Stimulated activated CD4-positive, alpha-beta T cell treated with anti-CD3 and anti-CD28 coated beads, TNF-alpha, amount 100 ng/mL, for 4 hours (primary cell): ENCODE measurements around the gene PLEKHG3.

ENCODE experiments used
- DNase-seq, 3 experiments: peaks; one replicate each; pipeline ENCODE4 v3.0.0-alpha.2; 2020; ENCODE audit warnings: low read depth in 3 of 3

PLEKHG3 gene

GRCh38 chr14:64784006-64784405 lies 79.8 kb downstream of the PLEKHG3 start:
- DNase-seq: no peak

GRCh38 chr14:64786296-64787149 lies 82.3 kb downstream of the PLEKHG3 start:
- no peak for DNase-seq

- no peak for DNase-seq
Observed at GRCh38 chr14:64787619-64788018, 83.4 kb downstream of the PLEKHG3 start.

- DNase-seq: no peak
Observed at GRCh38 chr14:64788706-64789105, 84.5 kb downstream of the PLEKHG3 start.

- no peak for DNase-seq
Observed at GRCh38 chr14:64789696-64790095, 85.5 kb downstream of the PLEKHG3 start.

- no peak for DNase-seq
Observed at GRCh38 chr14:64790478-64790877, 86.3 kb downstream of the PLEKHG3 start.

- no peak for DNase-seq
Observed at GRCh38 chr14:64792231-64792630, 88.0 kb downstream of the PLEKHG3 start.

GRCh38 chr14:64792871-64793560 lies 88.8 kb downstream of the PLEKHG3 start:
- no peak for DNase-seq

- DNase-seq: no peak
Observed at GRCh38 chr14:64795211-64795610, 91.0 kb downstream of the PLEKHG3 start.

GRCh38 chr14:64795921-64796320 lies 91.7 kb downstream of the PLEKHG3 start:
- no peak for DNase-seq

- no peak for DNase-seq
Observed at GRCh38 chr14:64796369-64796768, 92.1 kb downstream of the PLEKHG3 start.

- no peak for DNase-seq
Observed at GRCh38 chr14:64799555-64799954, 95.3 kb downstream of the PLEKHG3 start.
